GM18517 (cell line): ENCODE results near the gene NFYA.
A peak's percentile ranks its signal among the peaks of the same experiment; 100 is the strongest.

Source experiments
- ATAC-seq: cut with Tn5 transposase; IDR thresholded peaks from one replicate; pipeline ENCODE4 v1.9.1; 2021; ENCODE audit warnings: mild to moderate bottlenecking, moderate library complexity; ENCODE audit not compliant: unreplicated experiment

Gene NFYA

DNA sequence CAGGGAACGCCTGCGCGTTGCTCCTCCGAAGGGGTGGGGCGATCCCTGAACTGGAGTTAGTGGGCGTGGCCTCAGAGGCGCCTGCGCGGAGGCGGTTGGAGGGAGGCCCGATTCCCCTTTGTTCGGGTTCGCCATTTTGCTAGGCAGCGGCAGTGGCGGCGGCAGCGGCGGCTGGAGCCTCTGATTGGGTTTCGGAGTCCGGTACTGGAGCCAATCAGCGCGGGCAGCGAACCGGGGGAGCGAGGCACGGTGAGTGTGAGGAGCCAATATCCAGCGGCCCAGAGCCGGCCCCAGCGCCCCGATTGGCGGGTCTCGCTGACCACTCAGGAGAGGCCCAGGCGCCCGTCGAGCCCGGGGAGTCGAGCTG is at the start of gene NFYA:
NFYA (plus strand) TSS at position 139 of the 367 bp plus-strand sequence. CDS start 6,116 bp downstream, outside the sequence.
- peak; percentile 63 for ATAC-seq

DNA sequence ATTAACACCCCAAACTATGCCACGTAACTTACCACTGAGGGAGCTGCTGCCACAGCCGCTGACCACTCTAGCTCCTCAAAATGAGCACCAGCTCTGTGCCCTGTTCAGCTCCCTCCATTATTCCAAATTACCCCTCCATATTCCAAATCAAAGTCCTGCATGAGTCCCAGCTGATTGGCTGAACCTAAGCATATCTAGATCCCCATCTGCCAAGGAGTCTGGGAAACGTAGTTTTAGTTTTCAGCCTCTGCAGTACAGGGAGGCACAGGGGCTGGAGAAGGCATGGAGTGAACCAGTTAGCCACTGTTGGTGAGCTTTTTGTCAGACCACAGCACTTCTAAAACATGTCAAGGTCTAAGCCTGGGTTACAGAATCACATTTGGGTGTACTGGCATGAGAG is 49.7 kb upstream of the NFYA start:
- no peak for ATAC-seq

DNA sequence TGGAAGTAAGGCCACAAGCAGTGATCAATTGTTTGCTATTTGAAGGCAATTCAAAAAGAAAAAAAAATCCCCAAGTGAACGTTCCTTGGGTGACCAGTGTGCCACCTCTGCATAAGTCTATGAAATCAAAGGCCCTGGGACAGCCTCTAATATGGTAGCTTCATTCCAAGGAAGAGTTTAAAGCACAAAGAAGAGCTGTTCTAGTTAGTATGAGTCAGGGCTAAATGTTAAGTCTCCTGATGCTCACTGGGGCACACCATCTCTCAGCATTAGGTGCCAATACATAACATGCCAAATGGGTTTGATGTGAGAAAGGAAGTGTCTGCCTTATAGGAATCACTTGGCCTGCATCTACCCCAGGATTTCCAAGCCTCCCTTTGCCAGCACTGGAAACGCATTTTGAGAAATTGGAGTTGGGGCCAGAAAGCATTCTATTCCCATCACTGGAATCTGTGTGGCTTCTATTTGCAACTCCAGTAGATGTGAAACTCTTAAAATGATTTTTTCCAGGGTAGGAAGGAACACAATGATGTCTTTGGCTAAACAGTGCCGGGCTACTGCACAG is 46.7 kb upstream of the NFYA start:
- ATAC-seq = no peak

DNA sequence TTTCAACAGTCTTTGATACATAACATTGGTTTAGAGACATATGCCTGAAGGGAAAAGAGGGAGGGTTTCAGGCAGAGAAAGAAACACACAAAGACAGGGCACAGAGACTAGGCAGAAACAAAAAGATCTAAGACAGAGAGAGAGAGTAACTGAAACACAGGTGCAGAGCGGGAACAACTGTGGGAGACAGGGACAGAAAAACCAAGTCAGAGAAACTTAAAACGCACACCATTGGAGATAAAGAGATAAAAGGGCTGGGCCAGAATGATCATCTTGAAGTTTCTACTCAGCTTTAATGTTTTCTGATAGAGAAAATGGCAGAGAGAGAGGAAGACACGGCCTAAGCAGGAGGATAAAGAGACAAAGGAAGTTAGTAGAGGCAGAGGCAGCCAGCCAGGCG is 45.5 kb upstream of the NFYA start:
- no peak for ATAC-seq

DNA sequence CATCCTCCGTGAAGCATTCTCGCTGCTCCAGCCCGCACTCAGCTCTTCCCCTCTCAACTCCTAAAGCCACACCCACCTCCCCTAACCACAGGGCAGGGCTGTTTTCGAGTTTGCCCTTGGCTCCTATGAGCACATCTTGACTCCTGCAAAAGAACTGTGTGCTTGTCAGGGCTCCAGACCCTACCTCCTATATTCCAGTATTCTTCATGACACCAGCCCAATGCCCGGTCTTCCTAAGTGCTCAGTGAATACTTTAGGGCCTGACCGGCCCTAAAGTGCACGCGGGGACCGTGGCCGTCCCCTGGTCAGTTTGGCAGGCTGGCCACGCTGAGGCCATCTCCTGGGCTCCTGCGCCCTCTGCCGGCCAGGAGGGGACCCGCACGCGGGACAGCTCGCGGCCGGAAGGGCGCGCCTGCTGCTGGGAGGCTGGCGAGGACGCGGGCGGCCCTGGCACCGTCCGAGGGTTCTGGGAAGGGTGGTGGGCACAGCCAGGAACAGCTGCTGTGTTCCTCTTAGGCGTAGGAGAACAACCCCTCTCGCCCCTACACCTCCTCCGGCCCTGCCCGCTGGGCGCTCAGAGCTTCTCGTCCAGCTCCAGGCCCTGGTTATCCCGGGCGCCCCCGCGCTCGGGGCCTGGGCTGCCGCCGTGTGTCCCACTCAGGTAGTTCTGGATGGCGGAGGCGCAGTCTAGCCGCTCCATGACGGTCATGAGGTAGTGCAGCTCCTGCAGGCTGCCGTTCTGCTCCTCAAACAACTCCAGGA is 44.8 kb upstream of the NFYA start:
- peak; percentile 80 for ATAC-seq

- peak; percentile 41 for ATAC-seq
Observed at GRCh38 chr6:41028561-41029412, 44.0 kb upstream of the NFYA start.

GRCh38 chr6:41032830-41033229 is 39.9 kb upstream of the NFYA start:
- no peak for ATAC-seq

DNA sequence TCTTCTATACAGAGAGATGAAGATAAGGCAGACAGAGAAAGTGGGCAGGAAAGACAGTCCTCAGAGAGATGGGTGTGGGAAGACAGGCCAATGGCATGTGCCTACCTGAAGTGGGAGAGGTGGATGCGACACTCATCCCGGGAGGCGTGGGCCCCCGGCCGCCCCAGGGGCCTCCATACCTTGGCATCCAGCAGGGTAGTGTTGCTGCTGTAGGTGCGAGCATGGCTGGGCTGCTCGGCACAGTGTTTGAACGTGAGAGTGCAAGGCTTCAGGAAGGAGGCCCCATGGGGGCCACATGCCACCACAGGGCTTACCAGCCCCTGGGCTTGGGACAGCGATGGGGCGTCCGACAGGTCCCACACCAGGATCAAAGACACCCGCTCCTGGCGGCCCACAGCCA is 39.0 kb upstream of the NFYA start:
- no peak for ATAC-seq

- no peak for ATAC-seq
Observed at GRCh38 chr6:41036186-41036585, 36.6 kb upstream of the NFYA start.

GRCh38 chr6:41036601-41037000 is 36.2 kb upstream of the NFYA start:
- ATAC-seq = no peak

DNA sequence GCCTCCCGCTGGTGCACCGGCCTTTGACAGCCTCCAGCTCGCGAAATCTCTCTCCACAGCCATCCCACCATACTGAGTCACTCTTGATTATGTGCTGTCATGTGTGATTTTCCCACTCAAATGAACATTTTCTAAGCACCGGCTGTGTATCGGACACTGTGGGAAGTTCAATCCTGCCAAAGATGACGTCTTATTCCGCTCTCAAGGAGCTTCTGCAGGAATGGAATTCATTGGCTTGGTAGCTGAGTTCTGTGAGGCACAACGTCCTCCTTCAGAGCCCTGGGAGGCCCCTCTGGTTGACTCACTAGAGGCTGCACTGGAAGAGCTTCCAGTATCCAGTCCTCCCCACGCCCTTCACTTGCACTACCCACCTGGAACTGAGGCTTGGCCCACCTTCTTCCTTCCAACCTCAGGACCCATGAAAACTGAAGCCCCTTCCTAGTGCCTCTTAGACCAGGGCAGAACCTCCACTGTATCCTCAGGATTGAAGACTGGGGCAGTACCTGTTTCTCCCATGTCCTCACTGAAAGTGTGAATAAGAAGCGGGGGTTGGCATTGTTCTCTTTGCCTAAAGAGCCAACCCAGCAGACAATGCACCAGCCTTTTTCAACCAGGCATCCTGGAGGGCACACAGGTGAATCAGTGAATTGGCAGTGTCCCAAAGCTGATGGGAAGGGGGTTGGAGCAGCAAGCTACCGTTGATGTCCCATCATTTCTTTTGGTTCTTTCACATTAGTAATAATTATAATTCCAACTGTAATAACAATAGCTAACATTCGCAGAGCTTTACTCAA is 35.5 kb upstream of the NFYA start:
- ATAC-seq = no peak

DNA sequence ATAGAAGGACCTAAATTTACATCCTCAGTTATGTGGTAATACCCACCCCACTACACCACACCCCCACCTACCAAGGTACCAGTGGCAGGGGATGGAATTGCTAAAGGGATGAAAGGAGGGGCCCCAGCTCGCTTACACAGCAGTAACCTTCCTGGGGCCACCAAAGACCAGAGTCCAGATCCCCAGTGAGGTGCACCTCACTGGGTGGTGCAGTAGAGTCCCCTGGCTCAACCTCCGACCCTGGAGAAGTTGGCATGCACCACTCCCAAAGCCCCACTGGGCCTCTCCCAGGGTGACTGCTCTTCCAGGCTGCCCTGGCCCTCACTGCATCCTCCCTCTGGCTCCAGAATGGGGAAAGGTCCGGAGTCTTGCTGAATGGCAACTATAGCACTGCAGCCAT is 34.6 kb upstream of the NFYA start:
- ATAC-seq = no peak

GRCh38 chr6:41039060-41039998 is 33.4 kb upstream of the NFYA start, which contains the start of gene UNC5CL:
UNC5CL (minus strand) TSS chr6:41039221; CDS start chr6:41035074, 4,147 bp downstream.
- ATAC-seq = no peak

GRCh38 chr6:41040101-41040939 is 32.5 kb upstream of the NFYA start:
- no peak for ATAC-seq

GRCh38 chr6:41040940-41041536 is 31.7 kb upstream of the NFYA start:
- no peak for ATAC-seq

DNA sequence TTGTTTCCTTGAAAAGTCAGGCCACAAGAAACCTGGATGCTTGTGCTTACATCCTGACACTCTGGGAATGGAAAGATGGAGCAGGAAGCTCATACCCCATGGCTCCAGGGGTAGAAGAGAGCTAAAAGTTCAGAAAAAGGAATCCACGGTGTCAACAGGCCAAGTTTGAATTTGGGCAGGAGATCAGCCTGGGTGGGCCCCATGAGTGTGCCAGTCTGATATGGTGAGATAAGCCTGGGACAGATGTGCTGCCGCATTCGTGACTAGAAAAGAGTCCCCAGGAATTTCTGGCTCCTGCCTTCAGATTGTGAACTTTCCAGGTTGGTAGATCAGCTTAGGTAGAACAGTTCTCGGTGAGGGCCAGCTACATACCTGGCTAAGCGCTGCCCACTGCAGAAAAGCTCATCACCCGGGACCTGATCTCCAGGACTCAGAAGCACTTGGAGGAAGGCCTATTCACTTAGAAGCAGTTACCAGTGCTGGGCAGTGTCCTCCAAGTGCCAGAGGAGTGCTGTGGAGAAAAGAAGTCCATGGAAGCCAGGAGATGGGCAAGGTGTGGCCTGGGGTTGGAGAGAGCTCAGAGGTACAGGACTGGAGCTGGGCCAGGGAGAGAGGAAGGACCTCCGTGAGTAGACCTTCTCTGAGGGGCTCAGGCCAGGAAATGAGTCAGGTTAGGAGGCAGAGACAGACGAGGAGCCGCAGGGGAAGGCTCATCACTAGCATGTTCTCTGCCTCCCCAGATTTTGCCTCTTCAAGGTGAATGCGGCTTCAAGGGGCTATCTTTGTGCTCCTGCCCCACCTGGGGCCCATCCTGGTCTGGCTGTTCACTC is 30.3 kb upstream of the NFYA start, which contains the start of gene TSPO2:
TSPO2 (plus strand) TSS at position 242 of the 830 bp plus-strand sequence; CDS start at position 761, 519 bp downstream.
- no peak for ATAC-seq

- ATAC-seq = no peak
Observed at GRCh38 chr6:41043151-41043550, 29.6 kb upstream of the NFYA start.

- ATAC-seq = no peak
Observed at GRCh38 chr6:41045664-41046063, 27.1 kb upstream of the NFYA start.
